Neural progenitor cell (in vitro differentiated cells): ENCODE measurements around the gene DPP3. TPM values are rescaled to one million over a fixed set of nuclear protein-coding genes. Genes with fewer than 3 reads are reported as not detected.

Experiments used
- DNase-seq: peaks from one replicate; pipeline ENCODE4 v3.0.0-alpha.2; 2016; ENCODE audit warnings: low spot score
- H2AFZ ChIP-seq: fragments of 200-600 bp; sonication (generic); replicated peaks from 2 replicates; pipeline ENCODE4 v1.6.1; 2016; ENCODE audit warnings: antibody characterized with exemption
- H3F3A ChIP-seq: fragments of 200-600 bp; sonication (generic); 2 replicates; pipeline ENCODE4 v1.6.1; 2016; ENCODE audit warnings: antibody characterized with exemption, low read depth
- H3K27ac ChIP-seq: fragments of 200-600 bp; sonication (generic); 2 replicates; pipeline ENCODE4 v1.5.1; 2016; ENCODE audit warnings: mild to moderate bottlenecking
- H3K27me3 ChIP-seq: fragments of 200-600 bp; sonication (generic); 2 replicates; pipeline ENCODE4 v1.6.1; 2016; ENCODE audit warnings: mild to moderate bottlenecking, moderate library complexity
- H3K36me3 ChIP-seq: fragments of 200-600 bp; sonication (generic); 2 replicates; pipeline ENCODE4 v1.5.1; 2016
- H3K4me1 ChIP-seq: fragments of 200-600 bp; sonication (generic); 2 replicates; pipeline ENCODE4 v1.6.1; 2016; ENCODE audit warnings: mixed run types
- H3K4me2 ChIP-seq: fragments of 200-600 bp; sonication (generic); 2 replicates; pipeline ENCODE4 v1.6.1; 2016
- H3K4me3 ChIP-seq: fragments of 200-600 bp; sonication (generic); 2 replicates; pipeline ENCODE4 v1.5.1; 2016
- H3K79me2 ChIP-seq: fragments of 200-600 bp; sonication (generic); 2 replicates; pipeline ENCODE4 v1.6.1; 2016; ENCODE audit warnings: low read depth
- H3K9ac ChIP-seq: fragments of 200-600 bp; sonication (generic); 2 replicates; pipeline ENCODE4 v1.6.1; 2016
- H3K9me3 ChIP-seq: fragments of 200-600 bp; sonication (generic); 2 replicates; pipeline ENCODE4 v1.5.1; 2016; ENCODE audit warnings: low read depth
- H4K20me1 ChIP-seq: fragments of 200-600 bp; sonication (generic); 2 replicates; pipeline ENCODE4 v1.6.1; 2016; ENCODE audit warnings: low read depth
- H3K27ac Mint-ChIP-seq: 3 replicates; pipeline ENCODE4 v1.8.0; 2021; ENCODE audit warnings: mixed read lengths
- H3K27me3 Mint-ChIP-seq: 2 replicates; pipeline ENCODE4 v1.8.0; 2022; ENCODE audit warnings: low read depth, mild to moderate bottlenecking, inconsistent platforms, moderate library complexity, mixed read lengths; ENCODE audit not compliant: insufficient read depth
- H3K36me3 Mint-ChIP-seq: 3 replicates; pipeline ENCODE4 v1.8.0; 2021; ENCODE audit warnings: mixed read lengths
- H3K4me1 Mint-ChIP-seq: 3 replicates; pipeline ENCODE4 v1.8.0; 2021; ENCODE audit warnings: mixed read lengths
- H3K4me3 Mint-ChIP-seq: 3 replicates; pipeline ENCODE4 v1.8.0; 2021; ENCODE audit warnings: mild to moderate bottlenecking, moderate library complexity, mixed read lengths
- H3K9me3 Mint-ChIP-seq: 3 replicates; pipeline ENCODE4 v1.8.0; 2020; ENCODE audit warnings: mixed read lengths
- CTCF ChIP-seq: fragments of 200-600 bp; sonication (generic); IDR thresholded peaks from 2 replicates; pipeline ENCODE4 v1.5.1; 2017; ENCODE audit warnings: antibody characterized with exemption, mild to moderate bottlenecking
- EZH2 ChIP-seq: fragments of 200-600 bp; sonication (generic); IDR thresholded peaks from 2 replicates; pipeline ENCODE4 v1.6.1; 2017; ENCODE audit warnings: antibody characterized with exemption, mild to moderate bottlenecking, moderate library complexity
- EZH2phosphoT487 ChIP-seq: fragments of 200-600 bp; sonication (generic); IDR thresholded peaks from 2 replicates; pipeline ENCODE4 v1.6.1; 2017; ENCODE audit warnings: antibody characterized with exemption
- total RNA-seq: library from RNA; depleted of rRNA; stranded (reverse); fragments of >200 nt; gene quantifications from 2 replicates; pipeline ENCODE4 v1.2.3, GENCODE V29; 2015; ENCODE audit warnings: low replicate concordance

The DPP3 gene
- total RNA-seq, 1 donor from 2014 or later: 41.3 TPM

GRCh38 chr11:66443602-66444001 is 36.6 kb upstream of the DPP3 start:
- H3K4me3 Mint-ChIP-seq: no peak overlapping the region
- no peak overlapping the region for H2AFZ ChIP-seq
- no peaks in the 10 kb centered on the region for H3K9me3 ChIP-seq
- H3K36me3 ChIP-seq: no peaks in the 10 kb centered on the region
- H3K4me2 ChIP-seq: no peak overlapping the region
- no peak overlapping the region for H3K4me3 ChIP-seq
- no peaks in the 10 kb centered on the region for H3K27me3 ChIP-seq
- H3K27ac ChIP-seq: no peak overlapping the region
- no peaks in the 10 kb centered on the region for H4K20me1 ChIP-seq
- H3K9me3 Mint-ChIP-seq: no peaks in the 10 kb centered on the region
- peaks cover 7% of the 10 kb centered on the region for H3K27me3 Mint-ChIP-seq
- H3K36me3 Mint-ChIP-seq: no peaks in the 10 kb centered on the region
- no peak overlapping the region for H3K27ac Mint-ChIP-seq
- no peak for DNase-seq
- H3K9ac ChIP-seq: no peak overlapping the region
- H3K79me2 ChIP-seq: no peaks in the 10 kb centered on the region
- H3K4me1 Mint-ChIP-seq: peaks cover 4% of the 10 kb centered on the region
- H3F3A ChIP-seq: no peaks in the 10 kb centered on the region
- no peaks in the 10 kb centered on the region for H3K4me1 ChIP-seq
- TF ChIP-seq EZH2 (no peak), CTCF (no peak)

- no peaks in the 10 kb centered on the region for H3K36me3 ChIP-seq
- no peak overlapping the region for H3K4me2 ChIP-seq
- H3K27me3 Mint-ChIP-seq: peaks cover 3% of the 10 kb centered on the region
- no peaks in the 10 kb centered on the region for H3K4me1 ChIP-seq
- TF ChIP-seq CTCF: no peak
- no peak for TF ChIP-seq EZH2phosphoT487
- no peak for TF ChIP-seq EZH2
- H2AFZ ChIP-seq: no peak overlapping the region
- no peaks in the 10 kb centered on the region for H3K9me3 Mint-ChIP-seq
- no peaks in the 10 kb centered on the region for H3K79me2 ChIP-seq
- H3K27ac Mint-ChIP-seq: no peak overlapping the region
- H3K4me3 ChIP-seq: no peak overlapping the region
- no peaks in the 10 kb centered on the region for H3K27me3 ChIP-seq
- no peak overlapping the region for H3K9ac ChIP-seq
- no peak for DNase-seq
- no peaks in the 10 kb centered on the region for H3K4me1 Mint-ChIP-seq
- H3F3A ChIP-seq: no peaks in the 10 kb centered on the region
- H3K4me3 Mint-ChIP-seq: no peak overlapping the region
- H4K20me1 ChIP-seq: no peaks in the 10 kb centered on the region
- no peaks in the 10 kb centered on the region for H3K9me3 ChIP-seq
- no peak overlapping the region for H3K27ac ChIP-seq
- H3K36me3 Mint-ChIP-seq: no peaks in the 10 kb centered on the region
These were observed 33.2 kb upstream of the DPP3 start for GRCh38 chr11:66447012-66447411.

GRCh38 chr11:66448523-66448922 is 31.7 kb upstream of the DPP3 start:
- H3K4me3 ChIP-seq: no peak overlapping the region
- H3K36me3 ChIP-seq: no peaks in the 10 kb centered on the region
- no peaks in the 10 kb centered on the region for H3K4me1 ChIP-seq
- TF ChIP-seq EZH2phosphoT487 (no peak), EZH2 (no peak), CTCF (no peak)
- H3K27ac ChIP-seq: no peak overlapping the region
- Mint-ChIP-seq H3K9me3 (peaks cover 2% of the 10 kb centered on the region), H3K4me3 (no peak overlapping the region), H3K4me1 (no peaks in the 10 kb centered on the region), H3K36me3 (no peaks in the 10 kb centered on the region), H3K27me3 (peaks cover 3% of the 10 kb centered on the region), H3K27ac (no peak overlapping the region)
- H2AFZ ChIP-seq: no peak overlapping the region
- H3K4me2 ChIP-seq: no peak overlapping the region
- DNase-seq: no peak
- H3K9ac ChIP-seq: no peak overlapping the region
- no peaks in the 10 kb centered on the region for H3K9me3 ChIP-seq
- no peaks in the 10 kb centered on the region for H3K79me2 ChIP-seq
- no peaks in the 10 kb centered on the region for H4K20me1 ChIP-seq
- H3F3A ChIP-seq: no peaks in the 10 kb centered on the region
- H3K27me3 ChIP-seq: no peaks in the 10 kb centered on the region

GRCh38 chr11:66450560-66450959 is 29.7 kb upstream of the DPP3 start:
- TF ChIP-seq EZH2 (no peak), CTCF (no peak), EZH2phosphoT487 (no peak)

More at GRCh38 chr11:66450560-66450959, 29.7 kb upstream of the DPP3 start:
- Histone ChIP-seq H3K4me2 (no peak overlapping the region), H3K27me3 (peaks cover 3% of the 10 kb centered on the region), H2AFZ (no peak overlapping the region), H3K4me3 (no peak overlapping the region), H3K36me3 (no peaks in the 10 kb centered on the region), H3K9ac (no peak overlapping the region), H3K4me1 (no peaks in the 10 kb centered on the region), H4K20me1 (no peaks in the 10 kb centered on the region), H3K27ac (no peak overlapping the region), H3K79me2 (no peaks in the 10 kb centered on the region), H3K9me3 (no peaks in the 10 kb centered on the region), H3F3A (no peaks in the 10 kb centered on the region)
- Mint-ChIP-seq H3K36me3 (no peaks in the 10 kb centered on the region), H3K27me3 (peaks cover 13% of the 10 kb centered on the region), H3K27ac (no peak overlapping the region), H3K4me1 (peaks cover 2% of the 10 kb centered on the region), H3K4me3 (no peak overlapping the region), H3K9me3 (peaks cover 2% of the 10 kb centered on the region)
- DNase-seq: no peak
